Panc1 (cell line): ENCODE results near the gene ZNF318. TPM values are rescaled to one million over a fixed set of nuclear protein-coding genes. Genes with fewer than 3 reads are reported as not detected.
"Not testable (repeated sequence)": the region's sequence is repeated elsewhere in the genome, so short reads cannot be mapped to it uniquely, and the experiment has no call there.

Source experiments
- ATAC-seq: fragments of 200-7000 bp; cut with Tn5 transposase; 2 replicates; pipeline ENCODE4 v1.9.1; 2020; ENCODE audit warnings: mild to moderate bottlenecking, moderate library complexity
- BruUV-seq: library from RNA; stranded (reverse); fragments of 400-500 nt; replicated peaks from 2 replicates; lab custom pipeline; 2021; lab: Mats Ljungman, UMichigan
- CTCF ChIA-PET: fragments of 300-600 bp; sonication (Branson Sonifier 250); formaldehyde crosslinking; loops from one replicate; lab custom pipeline; 2022; ENCODE audit warnings: antibody characterized with exemption; lab: Charles Lee
- POLR2A ChIA-PET: fragments of 300-600 bp; sonication (Branson Sonifier 250); formaldehyde crosslinking; loops from one replicate; lab custom pipeline; 2022; ENCODE audit warnings: antibody characterized with exemption; lab: Charles Lee
- DNase-seq: peaks from one replicate; pipeline ENCODE4 v3.0.0-alpha.2; 2010; ENCODE audit warnings: low read depth, low spot score
- H3K27ac ChIP-seq: 2 replicates; pipeline ENCODE4 v1.5.1; 2011; ENCODE audit warnings: mild to moderate bottlenecking, low read length, inconsistent platforms
- H3K27me3 ChIP-seq: fragments of 200-500 bp; sonication (Bioruptor generic); 2 replicates; pipeline ENCODE4 v1.6.0; 2014; ENCODE audit warnings: low read length, inconsistent platforms; ENCODE audit not compliant: control insufficient read depth, insufficient read depth
- H3K36me3 ChIP-seq: fragments of 200-500 bp; sonication (Bioruptor generic); 2 replicates; pipeline ENCODE4 v1.5.1; 2014; ENCODE audit warnings: inconsistent platforms, mild to moderate bottlenecking, low read length, moderate library complexity; ENCODE audit not compliant: control insufficient read depth, insufficient read depth
- H3K4me1 ChIP-seq: 2 replicates; pipeline ENCODE4 v1.5.1; 2011; ENCODE audit warnings: inconsistent platforms, mild to moderate bottlenecking, low read length, moderate library complexity; ENCODE audit not compliant: control insufficient read depth, insufficient read depth
- H3K4me3 ChIP-seq, 2 experiments: 2 replicates each; pipeline ENCODE4 v1.5.1; 2011 to 2012; ENCODE audit warnings: low read depth in 2 of 2, low read length in 2 of 2, mild to moderate bottlenecking in 2 of 2, inconsistent platforms in 1 of 2, moderate library complexity in 1 of 2
- H3K9me3 ChIP-seq: fragments of 200-500 bp; sonication (Bioruptor generic); 2 replicates; pipeline ENCODE4 v1.5.1; 2014; ENCODE audit warnings: low read depth, mild to moderate bottlenecking, inconsistent platforms, low read length, moderate library complexity; ENCODE audit not compliant: control insufficient read depth, insufficient read depth
- CTCF ChIP-seq: fragments of 450-650 bp; IDR thresholded peaks from 2 replicates; pipeline ENCODE4 v1.5.1; 2017; ENCODE audit warnings: mild to moderate bottlenecking
- POLR2AphosphoS5 ChIP-seq: IDR thresholded peaks from 2 replicates; pipeline ENCODE4 v1.6.1; 2012; ENCODE audit warnings: mild to moderate bottlenecking, low read depth, low read length, moderate library complexity
- REST ChIP-seq, 2 experiments: IDR thresholded peaks; 2 replicates each; pipeline ENCODE4 v1.6.1; 2011 to 2012; ENCODE audit warnings: low read depth in 2 of 2, control low read depth in 1 of 2, low read length in 1 of 2, mild to moderate bottlenecking in 1 of 2, moderate library complexity in 1 of 2; ENCODE audit not compliant: insufficient read depth in 1 of 2
- SIN3A ChIP-seq: IDR thresholded peaks from 2 replicates; pipeline ENCODE4 v1.6.1; 2012; ENCODE audit warnings: low read depth, mild to moderate bottlenecking, low read length, moderate library complexity, borderline replicate concordance; ENCODE audit not compliant: insufficient read depth
- TCF7L2 ChIP-seq: IDR thresholded peaks from 2 replicates; pipeline ENCODE4 v1.6.1; 2011; ENCODE audit warnings: mild to moderate bottlenecking, low read depth, low read length, inconsistent platforms
- in situ Hi-C: cut with HindIII; loops from 2 replicates; pipeline ENCODE4 v1.10.0; 2016; ENCODE audit warnings: low sequenced_read_pairs, low pct_unique_long_range_greater_than_20kb
- intact Hi-C: fragments of 100-400 bp; cut with micrococcal nuclease; formaldehyde crosslinking; loops from one replicate; pipeline ENCODE4 v1.10.0; 2022; ENCODE audit not compliant: unreplicated experiment
- total RNA-seq: library from RNA; stranded (reverse); gene quantifications from one replicate; pipeline ENCODE4 v1.2.1, GENCODE V29; 2021; ENCODE audit not compliant: unreplicated experiment

The ZNF318 gene
- total RNA-seq, 1 experiment from 2014 or later: 28.0 TPM

GRCh38 chr6:43359381-43359780 is 10.1 kb downstream of the ZNF318 start:
- Histone ChIP-seq H3K4me3 (no peak overlapping the region), H3K9me3 (no peaks in the 10 kb centered on the region), H3K27ac (no peak overlapping the region), H3K4me1 (no peaks in the 10 kb centered on the region), H3K27me3 (no peaks in the 10 kb centered on the region), H3K36me3 (peaks cover 34% of the 10 kb centered on the region)
- no peak for ATAC-seq
- intact Hi-C loops (no loop called here), in situ Hi-C loops (no loop called here)
- no peak for TF ChIP-seq SIN3A
- TF ChIP-seq REST (IDR thresholded peaks at IDR 0.05; ENCODE audit: insufficient read depth in 1 of 2, low read depth in 2 of 2, low read length in 1 of 2): no peak
- TF ChIP-seq TCF7L2: no peak
- TF ChIP-seq POLR2AphosphoS5: no peak
- TF ChIP-seq CTCF: no peak
- ChIA-PET CTCF (no interaction called here), POLR2A (no interaction called here)
- BruUV-seq: no TSS peak
- no peak for DNase-seq

GRCh38 chr6:43355862-43356590 is 13.4 kb downstream of the ZNF318 start:
- Histone ChIP-seq H3K27ac (no peak overlapping the region), H3K9me3 (no peaks in the 10 kb centered on the region), H3K4me1 (no peaks in the 10 kb centered on the region), H3K36me3 (peaks cover 33% of the 10 kb centered on the region), H3K27me3 (no peaks in the 10 kb centered on the region), H3K4me3 (no peak overlapping the region)
- ATAC-seq (0 out of 2 replicates have a peak, but pooled peaks have one; percentile 68), DNase-seq (no peak)
- in situ Hi-C loops (no loop called here), intact Hi-C loops (no loop called here)
- ChIA-PET CTCF (no interaction called here), POLR2A (no interaction called here)
- no TSS peak for BruUV-seq
- TF ChIP-seq REST (IDR thresholded peaks at IDR 0.05; ENCODE audit: insufficient read depth in 1 of 2, low read depth in 2 of 2, low read length in 1 of 2): no peak
- TF ChIP-seq CTCF: peak; percentile 53

- BruUV-seq, intact Hi-C loops, POLR2A ChIA-PET, in situ Hi-C loops, H3K4me3 ChIP-seq, H3K27me3 ChIP-seq, H3K9me3 ChIP-seq, DNase-seq, ATAC-seq, H3K27ac ChIP-seq, CTCF ChIA-PET, H3K4me1 ChIP-seq: not testable (repeated sequence)
- peaks cover 19% of the 10 kb centered on the region for H3K36me3 ChIP-seq
These were observed 17.5 kb downstream of the ZNF318 start for GRCh38 chr6:43351951-43352350.
